Stimulated activated CD4-positive, alpha-beta T cell treated with anti-CD3 and anti-CD28 coated beads, Interleukin-12 subunit alpha, Interleukin-12 subunit beta, amount 100 ng/mL, for 4 hours (primary cell): ENCODE data around the gene FAIM2.
"Not testable (repeated sequence)": the region's sequence is repeated elsewhere in the genome, so short reads cannot be mapped to it uniquely, and the experiment has no call there.

Source experiments
- DNase-seq: peaks from one replicate; pipeline ENCODE4 v3.0.0-alpha.2; 2020

The FAIM2 gene

GRCh38 chr12:49877066-49877465 is 26.6 kb downstream of the FAIM2 start:
- DNase-seq, result no peak

GRCh38 chr12:49876070-49876469 is 27.6 kb downstream of the FAIM2 start:
- no peak for DNase-seq

- no peak for DNase-seq
Observed at GRCh38 chr12:49875115-49875720, 28.5 kb downstream of the FAIM2 start.

GRCh38 chr12:49874142-49874897 is 29.4 kb downstream of the FAIM2 start:
- DNase-seq, result no peak

- DNase-seq, result no peak
Observed at GRCh38 chr12:49873361-49873934, 30.3 kb downstream of the FAIM2 start.

GRCh38 chr12:49872781-49873181 is 30.9 kb downstream of the FAIM2 start:
- DNase-seq, result no peak

- DNase-seq, result no peak
Observed at GRCh38 chr12:49872381-49872780, 31.3 kb downstream of the FAIM2 start.

GRCh38 chr12:49871811-49872251 is 31.9 kb downstream of the FAIM2 start:
- not testable (repeated sequence) for DNase-seq

GRCh38 chr12:49871263-49871561 is 32.5 kb downstream of the FAIM2 start:
- no peak for DNase-seq

- no peak for DNase-seq
Observed at GRCh38 chr12:49870501-49871262, 33.0 kb downstream of the FAIM2 start.

GRCh38 chr12:49869816-49870500 is 33.7 kb downstream of the FAIM2 start:
- no peak for DNase-seq

GRCh38 chr12:49868952-49869815 is 34.5 kb downstream of the FAIM2 start:
- no peak for DNase-seq

- no peak for DNase-seq
Observed at GRCh38 chr12:49868449-49868848, 35.3 kb downstream of the FAIM2 start.

- DNase-seq, result no peak
Observed at GRCh38 chr12:49867570-49868341, 35.9 kb downstream of the FAIM2 start.

- peak; percentile 69 for DNase-seq
Observed at GRCh38 chr12:49866859-49867569, 36.7 kb downstream of the FAIM2 start.

- DNase-seq, result no peak
Observed at GRCh38 chr12:49865782-49866135, 37.9 kb downstream of the FAIM2 start.

GRCh38 chr12:49865109-49865781 is 38.5 kb downstream of the FAIM2 start:
- DNase-seq, result no peak

GRCh38 chr12:49864798-49865090 is 39.0 kb downstream of the FAIM2 start:
- no peak for DNase-seq

- DNase-seq, result no peak
Observed at GRCh38 chr12:49863946-49864797, 39.5 kb downstream of the FAIM2 start.
